Esophagus squamous epithelium (tissue), 5 donors: ENCODE results near the gene VWA8. TPM values are rescaled to one million over a fixed set of nuclear protein-coding genes. Genes with fewer than 3 reads are reported as not detected.
"Not testable (repeated sequence)": the region's sequence is repeated elsewhere in the genome, so short reads cannot be mapped to it uniquely, and the experiment has no call there.

ENCODE experiments used
- DNase-seq: peaks from one replicate; lab custom pipeline; 2025; lab: John Stamatoyannopoulos, UW
- H3K27ac ChIP-seq, 4 donors: fragments of 200-600 bp; sonication (generic); one replicate each; pipeline ENCODE4 v1.5.1; 2016 to 2019; ENCODE audit warnings: mild to moderate bottlenecking in 1 of 4
- H3K27me3 ChIP-seq, 4 donors: fragments of 200-600 bp; sonication (generic); 1 replicate in 3 of 4; 2 replicates in 1 of 4; pipeline versions ENCODE4 v1.5.1 to v1.6.0; 2017 to 2021; ENCODE audit warnings: antibody characterized with exemption in 1 of 4
- H3K36me3 ChIP-seq, 3 donors: fragments of 200-600 bp; sonication (generic); one replicate each; pipeline ENCODE4 v1.5.1; 2016 to 2019
- H3K4me1 ChIP-seq, 3 donors: fragments of 200-600 bp; sonication (generic); one replicate each; pipeline ENCODE4 v1.5.1; 2017 to 2019
- H3K4me3 ChIP-seq, 4 donors: fragments of 200-600 bp; sonication (generic); 1 replicate in 3 of 4; 2 replicates in 1 of 4; pipeline ENCODE4 v1.5.1; 2016 to 2019; ENCODE audit warnings: mild to moderate bottlenecking in 2 of 4, moderate library complexity in 1 of 4
- H3K9me3 ChIP-seq, 3 donors: fragments of 200-600 bp; sonication (generic); one replicate each; pipeline ENCODE4 v1.5.1; 2016 to 2019
- POLR2A ChIP-seq, 4 donors: fragments of 450-650 bp; IDR thresholded peaks; one replicate each; pipeline ENCODE4 v1.6.1; 2017; ENCODE audit warnings: antibody characterized with exemption in 4 of 4, mild to moderate bottlenecking in 4 of 4, moderate library complexity in 3 of 4
- WGBS, 2 donors: methylation state at CpG; one replicate each; pipeline ENCODE4 v1.1.5; 2018; 5-methylcytosine and 5-hydroxymethylcytosine counted together
- intact Hi-C: fragments of 100-400 bp; cut with DNase I; formaldehyde crosslinking; loops from one replicate; pipeline ENCODE4 v1.15.0; 2022
- total RNA-seq, 4 donors: library from RNA; depleted of rRNA; stranded (reverse); fragments of >200 nt; gene quantifications; one replicate each; pipeline ENCODE4 v1.1.0, GENCODE V29; 2016
- TF ChIP-seq, protein P1 (sequence below), 6 experiments: fragments of 450-650 bp in 4 of 6; fragments of 200-600 bp in 2 of 6; sonication (generic) in 2 of 6; IDR thresholded peaks; one replicate each; pipeline ENCODE4 v1.5.1; 2016 to 2019; ENCODE audit warnings: antibody characterized with exemption in 6 of 6, mild to moderate bottlenecking in 4 of 6, moderate library complexity in 4 of 6
- donor health status: DM: yes; HTN: yes; CAD: no.

The VWA8 gene
- total RNA-seq, 4 donors from 2014 or later = 10.5 to 23.7 (median 17.3) TPM

DNA sequence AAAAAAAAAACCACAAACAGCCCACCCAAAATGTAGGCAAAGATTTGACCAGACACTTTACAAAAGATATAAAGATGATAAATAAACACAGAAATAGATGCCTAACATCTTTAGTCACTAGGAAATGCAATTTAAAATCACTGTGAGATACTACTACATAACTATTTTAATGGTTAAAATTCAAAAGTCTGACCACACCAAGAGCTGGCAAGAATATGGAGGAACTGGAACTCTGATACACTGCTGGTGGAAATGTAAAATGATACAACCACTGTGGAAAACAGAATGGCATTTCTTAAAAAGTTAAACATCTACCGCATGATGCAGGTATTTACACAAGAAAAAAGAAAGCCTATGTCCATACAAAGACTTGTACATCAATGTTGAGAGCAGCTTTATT is 26.8 kb downstream of the VWA8 start:
- H3K4me1 ChIP-seq = no peaks in the 10 kb centered on the region
- peaks cover 0 to 4% (median 0%) of the 10 kb centered on the region in 3 donors for H3K36me3 ChIP-seq
- 100% methylated on average over 1 of the region's 1 CpG for WGBS, 2 donors
- H3K27me3 ChIP-seq = no peaks in the 10 kb centered on the region
- no peak for DNase-seq
- intact Hi-C loops = no loop called here
- TF ChIP-seq POLR2A (IDR thresholded peaks at IDR 0.05) = no peak
- TF ChIP-seq, protein P1, sequence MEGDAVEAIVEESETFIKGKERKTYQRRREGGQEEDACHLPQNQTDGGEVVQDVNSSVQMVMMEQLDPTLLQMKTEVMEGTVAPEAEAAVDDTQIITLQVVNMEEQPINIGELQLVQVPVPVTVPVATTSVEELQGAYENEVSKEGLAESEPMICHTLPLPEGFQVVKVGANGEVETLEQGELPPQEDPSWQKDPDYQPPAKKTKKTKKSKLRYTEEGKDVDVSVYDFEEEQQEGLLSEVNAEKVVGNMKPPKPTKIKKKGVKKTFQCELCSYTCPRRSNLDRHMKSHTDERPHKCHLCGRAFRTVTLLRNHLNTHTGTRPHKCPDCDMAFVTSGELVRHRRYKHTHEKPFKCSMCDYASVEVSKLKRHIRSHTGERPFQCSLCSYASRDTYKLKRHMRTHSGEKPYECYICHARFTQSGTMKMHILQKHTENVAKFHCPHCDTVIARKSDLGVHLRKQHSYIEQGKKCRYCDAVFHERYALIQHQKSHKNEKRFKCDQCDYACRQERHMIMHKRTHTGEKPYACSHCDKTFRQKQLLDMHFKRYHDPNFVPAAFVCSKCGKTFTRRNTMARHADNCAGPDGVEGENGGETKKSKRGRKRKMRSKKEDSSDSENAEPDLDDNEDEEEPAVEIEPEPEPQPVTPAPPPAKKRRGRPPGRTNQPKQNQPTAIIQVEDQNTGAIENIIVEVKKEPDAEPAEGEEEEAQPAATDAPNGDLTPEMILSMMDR (IDR thresholded peaks at IDR 0.05) = no peak
- H3K9me3 ChIP-seq = no peaks in the 10 kb centered on the region
- no peak overlapping the region for H3K4me3 ChIP-seq
- H3K27ac ChIP-seq = no peak overlapping the region

DNA sequence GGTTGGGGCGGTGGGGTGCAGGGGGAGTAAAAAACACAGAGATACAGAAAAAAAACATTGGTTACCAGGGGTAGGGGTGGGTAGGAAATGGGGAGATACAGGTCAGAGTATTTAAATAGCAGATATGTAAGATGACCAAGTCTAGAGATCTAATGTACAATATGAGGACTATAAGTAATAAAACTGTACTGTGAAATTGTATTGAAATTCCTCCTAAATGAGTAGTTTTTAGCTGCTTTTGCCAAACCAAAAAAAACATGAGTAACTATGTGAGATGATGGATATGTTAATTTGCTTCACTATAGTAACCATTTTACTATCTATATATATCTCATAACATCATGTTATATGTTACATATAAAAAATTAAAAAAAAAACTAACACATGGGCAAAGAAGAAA is 29.6 kb downstream of the VWA8 start:
- intact Hi-C loops = no loop called here
- no peak for DNase-seq
- H3K27me3 ChIP-seq = no peaks in the 10 kb centered on the region
- no peaks in the 10 kb centered on the region for H3K4me1 ChIP-seq
- WGBS, 2 donors = 80 to 94% methylated on average over 1 of the region's 1 CpG
- no peaks in the 10 kb centered on the region for H3K9me3 ChIP-seq
- H3K27ac ChIP-seq = no peak overlapping the region
- TF ChIP-seq, protein P1 (IDR thresholded peaks at IDR 0.05) = no peak
- no peak for TF ChIP-seq POLR2A (IDR thresholded peaks at IDR 0.05)
- no peak overlapping the region for H3K4me3 ChIP-seq
- H3K36me3 ChIP-seq = peaks cover 0 to 12% (median 0%) of the 10 kb centered on the region in 3 donors

DNA sequence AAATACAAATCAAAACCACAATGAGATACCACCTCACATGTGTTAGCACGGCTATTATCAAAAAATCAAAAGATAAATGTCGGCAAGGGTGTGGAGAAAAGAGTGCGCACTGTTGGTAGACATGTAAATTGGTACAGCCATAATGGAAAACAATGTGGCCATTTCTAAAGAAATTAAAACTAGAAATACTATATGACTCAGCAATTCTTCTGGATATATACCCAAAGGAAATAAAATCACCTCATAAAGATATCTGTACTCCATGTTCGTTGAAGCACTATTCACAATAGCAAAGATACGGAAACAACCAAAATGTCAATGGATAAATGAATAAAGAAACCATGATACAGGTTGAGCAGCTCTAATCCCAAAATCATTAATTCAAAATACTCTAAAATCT is 30.8 kb downstream of the VWA8 start:
- Histone ChIP-seq H3K9me3 (peaks cover 0 to 6% (median 0%) of the 10 kb centered on the region in 3 donors), H3K36me3 (peaks cover 0 to 24% (median 0%) of the 10 kb centered on the region in 3 donors), H3K27ac (no peak overlapping the region), H3K4me3 (no peak overlapping the region), H3K4me1 (no peaks in the 10 kb centered on the region), H3K27me3 (no peaks in the 10 kb centered on the region)
- intact Hi-C loops = no loop called here
- DNase-seq = no peak
- TF ChIP-seq POLR2A (IDR thresholded peaks at IDR 0.05) = no peak
- TF ChIP-seq, protein P1 (IDR thresholded peaks at IDR 0.05) = no peak
- 94 to 96% methylated on average over 5 of the region's 5 CpGs for WGBS, 2 donors

DNA sequence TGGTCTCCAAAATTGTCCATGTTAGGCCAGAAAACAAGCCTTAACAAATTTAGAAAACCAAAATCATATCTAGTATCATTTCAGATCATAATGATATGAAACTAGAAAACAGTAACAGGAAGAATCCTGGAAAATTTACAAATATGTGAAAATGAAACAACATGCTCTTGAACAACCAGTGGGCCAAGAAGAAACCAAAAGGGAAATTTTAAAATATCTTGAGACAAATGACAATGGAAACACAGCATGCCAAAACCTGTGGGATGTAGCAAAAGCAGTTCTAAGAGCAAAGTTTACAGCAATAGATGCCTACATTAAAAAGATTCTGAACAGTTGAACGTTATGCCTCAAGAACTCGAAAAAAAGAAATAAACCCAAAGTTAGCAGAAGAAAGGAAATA is 32.6 kb downstream of the VWA8 start:
- DNase-seq = no peak
- 38 to 53% methylated on average over 2 of the region's 2 CpGs for WGBS, 2 donors
- H3K4me3 ChIP-seq = no peak overlapping the region
- no peaks in the 10 kb centered on the region for H3K27me3 ChIP-seq
- peak overlapping the region in 1 of 4 donors; percentile 26 for H3K27ac ChIP-seq
- intact Hi-C loops = no loop called here
- H3K36me3 ChIP-seq = peaks cover 0 to 24% (median 0%) of the 10 kb centered on the region in 3 donors
- TF ChIP-seq POLR2A (IDR thresholded peaks at IDR 0.05) = no peak
- TF ChIP-seq, protein P1 (IDR thresholded peaks at IDR 0.05) = no peak
- no peaks in the 10 kb centered on the region for H3K4me1 ChIP-seq
- H3K9me3 ChIP-seq = peaks cover 0 to 21% (median 0%) of the 10 kb centered on the region in 3 donors

DNA sequence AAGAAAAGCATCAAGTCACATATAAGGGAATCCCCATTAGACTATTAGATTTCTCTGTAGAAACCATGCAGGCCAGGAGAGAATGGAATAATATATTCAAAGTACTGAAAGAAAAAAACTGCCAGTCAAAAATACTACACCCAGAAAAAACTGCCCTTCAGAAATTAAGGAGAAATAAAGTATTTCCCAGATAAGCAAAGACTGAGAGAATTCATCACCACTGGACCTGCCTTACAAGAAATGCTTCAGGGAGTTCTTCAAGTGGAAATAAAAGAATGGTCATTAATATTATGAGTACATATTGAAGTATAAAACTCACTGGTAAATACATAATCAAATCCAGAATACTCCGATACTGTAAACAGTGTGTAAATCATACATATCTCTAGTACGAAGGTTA is 35.9 kb downstream of the VWA8 start:
- Histone ChIP-seq H3K36me3 (peaks cover 0 to 20% (median 0%) of the 10 kb centered on the region in 3 donors), H3K4me1 (no peaks in the 10 kb centered on the region), H3K27me3 (no peaks in the 10 kb centered on the region), H3K4me3 (no peak overlapping the region), H3K27ac (no peak overlapping the region), H3K9me3 (peaks cover 0 to 25% (median 0%) of the 10 kb centered on the region in 3 donors)
- WGBS, 2 donors = 98 to 100% methylated on average over 2 of the region's 2 CpGs
- TF ChIP-seq, protein P1 (IDR thresholded peaks at IDR 0.05) = no peak
- no peak for TF ChIP-seq POLR2A (IDR thresholded peaks at IDR 0.05)
- no peak for DNase-seq
- intact Hi-C loops = no loop called here

DNA sequence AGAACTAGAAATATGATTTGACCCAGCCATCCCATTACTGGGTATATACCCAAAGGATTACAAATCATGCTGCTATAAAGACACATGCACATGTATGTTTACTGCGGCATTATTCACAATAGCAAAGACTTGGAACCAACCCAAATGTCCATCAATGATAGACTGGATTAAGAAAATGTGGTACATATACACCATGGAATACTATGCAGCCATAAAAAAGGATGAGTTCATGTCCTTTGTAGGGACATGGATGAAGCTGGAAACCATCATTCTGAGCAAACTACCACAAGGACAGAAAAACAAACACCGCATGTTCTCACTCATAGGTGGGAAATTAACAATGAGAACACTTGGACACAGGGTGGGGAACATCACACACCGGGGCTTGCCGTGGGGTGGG is 38.0 kb downstream of the VWA8 start:
- not testable (repeated sequence) for DNase-seq
- WGBS, 2 donors = 94 to 96% methylated on average over 4 of the region's 4 CpGs

More for the DNA sequence above, 38.0 kb downstream of the VWA8 start:
- H3K27me3 ChIP-seq, intact Hi-C loops, H3K4me3 ChIP-seq, H3K4me1 ChIP-seq, H3K27ac ChIP-seq: not testable (repeated sequence)
- H3K36me3 ChIP-seq = peaks cover 0 to 20% (median 0%) of the 10 kb centered on the region in 3 donors
- H3K9me3 ChIP-seq = peaks cover 0 to 25% (median 0%) of the 10 kb centered on the region in 3 donors
